HEK293 (cell line): ENCODE results near the gene TRMU.

ENCODE experiments used
- CTCF ChIA-PET: fragments of 350-600 bp; formaldehyde crosslinking; extraction: SDS; loops from one replicate; lab custom pipeline; 2021; ENCODE audit warnings: antibody characterized with exemption; lab: Yijun Ruan, JAX
- POLR2A ChIA-PET: fragments of 300-600 bp; formaldehyde crosslinking; extraction: SDS; loops from one replicate; lab custom pipeline; 2020; ENCODE audit warnings: antibody characterized with exemption, inconsistent platforms; lab: Yijun Ruan, JAX
- H3K27ac ChIP-seq: fragments of 200-500 bp; sonication (Bioruptor generic); 2 replicates; pipeline ENCODE4 v1.5.1; 2014; ENCODE audit warnings: low read depth, low read length, control low read depth, inconsistent platforms; ENCODE audit errors: extremely low read depth
- H3K36me3 ChIP-seq, 2 experiments: fragments of 200-500 bp in 1 of 2; sonication (Bioruptor generic) in 1 of 2; 1 replicate in 1 of 2; 2 replicates in 1 of 2; pipeline ENCODE4 v1.5.1; 2014 to 2017; ENCODE audit warnings: inconsistent platforms in 2 of 2, low read length in 2 of 2; ENCODE audit not compliant: control insufficient read depth in 2 of 2, insufficient read depth in 1 of 2
- H3K4me1 ChIP-seq: fragments of 200-500 bp; sonication (Bioruptor generic); 2 replicates; pipeline ENCODE4 v1.5.1; 2014; ENCODE audit warnings: mild to moderate bottlenecking, low read length, inconsistent platforms; ENCODE audit not compliant: control insufficient read depth, insufficient read depth
- H3K4me3 ChIP-seq: 2 replicates; pipeline ENCODE4 v1.5.1; 2011; ENCODE audit warnings: low read depth, mild to moderate bottlenecking, control low read depth, low read length, moderate library complexity
- H3K9me3 ChIP-seq: fragments of 200-500 bp; sonication (Bioruptor generic); 2 replicates; pipeline ENCODE4 v1.5.1; 2014; ENCODE audit warnings: low read depth, low read length, inconsistent platforms; ENCODE audit not compliant: control insufficient read depth, insufficient read depth
- GFI1B ChIP-seq: fragments of 450-650 bp; formaldehyde crosslinking; IDR thresholded peaks from 2 replicates; pipeline ENCODE4 v1.5.1; 2016; ENCODE audit warnings: missing biosample characterization, missing genetic modification characterization
- HOXC10 ChIP-seq: sonication (generic); formaldehyde crosslinking; IDR thresholded peaks from 2 replicates; pipeline ENCODE4 v1.8.1; 2023; ENCODE audit warnings: mild to moderate bottlenecking, missing genetic modification reagents
- KLF10 ChIP-seq: fragments of 450-650 bp; IDR thresholded peaks from 2 replicates; pipeline ENCODE4 v1.5.1; 2018; ENCODE audit warnings: missing biosample characterization, mild to moderate bottlenecking, missing genetic modification characterization
- KLF16 ChIP-seq: fragments of 450-650 bp; formaldehyde crosslinking; IDR thresholded peaks from 2 replicates; pipeline ENCODE4 v1.5.1; 2017; ENCODE audit warnings: missing biosample characterization, missing genetic modification characterization
- MYNN ChIP-seq: fragments of 450-650 bp; formaldehyde crosslinking; IDR thresholded peaks from 2 replicates; pipeline ENCODE4 v1.5.1; 2016; ENCODE audit warnings: missing biosample characterization, missing genetic modification characterization, borderline replicate concordance
- PRDM2 ChIP-seq: fragments of 450-650 bp; formaldehyde crosslinking; IDR thresholded peaks from 2 replicates; pipeline ENCODE4 v1.5.1; 2016; ENCODE audit warnings: missing biosample characterization, missing genetic modification characterization, borderline replicate concordance
- REPIN1 ChIP-seq: fragments of 450-650 bp; formaldehyde crosslinking; IDR thresholded peaks from 2 replicates; pipeline ENCODE4 v1.5.1; 2017; ENCODE audit warnings: missing biosample characterization, missing genetic modification characterization, low read depth
- SALL2 ChIP-seq: fragments of 450-650 bp; formaldehyde crosslinking; IDR thresholded peaks from 2 replicates; pipeline ENCODE4 v1.5.0; 2017; ENCODE audit warnings: missing biosample characterization, mild to moderate bottlenecking, missing genetic modification characterization, borderline replicate concordance
- SP3 ChIP-seq: fragments of 450-650 bp; formaldehyde crosslinking; IDR thresholded peaks from 2 replicates; pipeline ENCODE4 v1.5.1; 2016; ENCODE audit warnings: missing biosample characterization, missing genetic modification characterization
- TSHZ1 ChIP-seq: fragments of 450-650 bp; formaldehyde crosslinking; IDR thresholded peaks from 2 replicates; pipeline ENCODE4 v1.5.1; 2016; ENCODE audit warnings: missing biosample characterization, missing genetic modification characterization, borderline replicate concordance
- ZNF114 ChIP-seq: fragments of 450-650 bp; formaldehyde crosslinking; IDR thresholded peaks from 2 replicates; pipeline ENCODE4 v1.5.0; 2017; ENCODE audit warnings: missing biosample characterization, missing genetic modification characterization
- ZNF16 ChIP-seq: fragments of 450-650 bp; formaldehyde crosslinking; IDR thresholded peaks from 2 replicates; pipeline ENCODE4 v1.5.1; 2016; ENCODE audit warnings: low read depth, missing biosample characterization, missing genetic modification characterization
- ZNF175 ChIP-seq: fragments of 450-650 bp; formaldehyde crosslinking; IDR thresholded peaks from 2 replicates; pipeline ENCODE4 v1.5.1; 2016; ENCODE audit warnings: missing biosample characterization, missing genetic modification characterization
- ZNF2 ChIP-seq: fragments of 450-650 bp; formaldehyde crosslinking; IDR thresholded peaks from 2 replicates; pipeline ENCODE4 v1.5.1; 2016; ENCODE audit warnings: missing biosample characterization, missing genetic modification characterization
- ZNF214 ChIP-seq: fragments of 450-650 bp; formaldehyde crosslinking; IDR thresholded peaks from 2 replicates; pipeline ENCODE4 v1.5.1; 2017; ENCODE audit warnings: missing biosample characterization, mild to moderate bottlenecking, missing genetic modification characterization, borderline replicate concordance
- ZNF221 ChIP-seq: fragments of 450-650 bp; formaldehyde crosslinking; IDR thresholded peaks from 2 replicates; pipeline ENCODE4 v1.5.1; 2017; ENCODE audit warnings: missing biosample characterization, missing genetic modification characterization, borderline replicate concordance
- ZNF311 ChIP-seq: fragments of 450-650 bp; formaldehyde crosslinking; IDR thresholded peaks from 2 replicates; pipeline ENCODE4 v1.5.1; 2017; ENCODE audit warnings: missing biosample characterization, missing genetic modification characterization, borderline replicate concordance
- ZNF341 ChIP-seq: fragments of 450-650 bp; formaldehyde crosslinking; IDR thresholded peaks from 2 replicates; pipeline ENCODE4; 2016; ENCODE audit warnings: low read depth, missing biosample characterization, missing genetic modification characterization
- ZNF350 ChIP-seq: fragments of 450-650 bp; formaldehyde crosslinking; IDR thresholded peaks from 2 replicates; pipeline ENCODE4 v1.5.0; 2017; ENCODE audit warnings: missing biosample characterization, mild to moderate bottlenecking, missing genetic modification characterization
- ZNF404 ChIP-seq: fragments of 450-650 bp; formaldehyde crosslinking; IDR thresholded peaks from 2 replicates; pipeline ENCODE4 v1.5.1; 2017; ENCODE audit warnings: missing biosample characterization, missing genetic modification characterization
- ZNF521 ChIP-seq: fragments of 450-650 bp; formaldehyde crosslinking; IDR thresholded peaks from 2 replicates; pipeline ENCODE4 v1.5.1; 2017; ENCODE audit warnings: missing biosample characterization, mild to moderate bottlenecking, missing genetic modification characterization
- ZNF549 ChIP-seq: fragments of 450-650 bp; IDR thresholded peaks from 2 replicates; pipeline ENCODE4 v1.5.1; 2018; ENCODE audit warnings: missing biosample characterization, missing genetic modification characterization, mild to moderate bottlenecking, inconsistent platforms, moderate library complexity
- ZNF571 ChIP-seq: fragments of 450-650 bp; formaldehyde crosslinking; IDR thresholded peaks from 2 replicates; pipeline ENCODE4 v1.5.0; 2017; ENCODE audit warnings: missing biosample characterization, missing genetic modification characterization
- ZNF626 ChIP-seq: fragments of 450-650 bp; sonication (Bioruptor Pico); formaldehyde crosslinking; IDR thresholded peaks from 2 replicates; pipeline ENCODE4 v1.5.1; 2018; ENCODE audit warnings: missing biosample characterization, missing genetic modification characterization, inconsistent platforms
- ZNF639 ChIP-seq: fragments of 450-650 bp; formaldehyde crosslinking; IDR thresholded peaks from 2 replicates; pipeline ENCODE4 v1.5.1; 2016; ENCODE audit warnings: missing biosample characterization, missing genetic modification characterization
- ZNF658 ChIP-seq: fragments of 450-650 bp; formaldehyde crosslinking; IDR thresholded peaks from 2 replicates; pipeline ENCODE4; 2016; ENCODE audit warnings: missing biosample characterization, missing genetic modification characterization
- ZNF76 ChIP-seq: fragments of 450-650 bp; formaldehyde crosslinking; IDR thresholded peaks from 2 replicates; pipeline ENCODE4; 2016; ENCODE audit warnings: low read depth, missing biosample characterization, missing genetic modification characterization, borderline replicate concordance
- ZNF776 ChIP-seq: fragments of 450-650 bp; formaldehyde crosslinking; IDR thresholded peaks from 2 replicates; pipeline ENCODE4 v1.5.0; 2017; ENCODE audit warnings: missing biosample characterization, missing genetic modification characterization, borderline replicate concordance
- ZSCAN4 ChIP-seq: fragments of 450-650 bp; formaldehyde crosslinking; IDR thresholded peaks from 2 replicates; pipeline ENCODE4 v1.5.1; 2017; ENCODE audit warnings: missing biosample characterization, missing genetic modification characterization

The TRMU gene

GRCh38 chr22:46303347-46303965 lies 32.1 kb upstream of the TRMU start:
- CTCF ChIA-PET: interaction anchor here (1.5 kb wide), 1 partner anchor 309 kb away, joined by 3 read pairs; no protein-coding TSS in a partner anchor
- no peak overlapping the region for H3K27ac ChIP-seq

GRCh38 chr22:46308283-46308988 lies 27.1 kb upstream of the TRMU start:
- no peaks in the 10 kb centered on the region for H3K9me3 ChIP-seq
- H3K36me3 ChIP-seq: peaks cover 70 to 75% of the 10 kb centered on the region in 2 experiments
- POLR2A ChIA-PET: interaction anchor here (0.9 to 1.2 kb wide), 2 partner anchors 12 to 28 kb away, joined by 3 read pairs; partner anchors contain the start of gene GTSE1
- no peak overlapping the region for H3K4me3 ChIP-seq
- CTCF ChIA-PET: interaction anchor here (0.6 to 2.3 kb wide), 4 partner anchors 186 to 350 kb away, joined by 3 to 11 read pairs (median 4); no protein-coding TSS in a partner anchor
- H3K4me1 ChIP-seq: no peaks in the 10 kb centered on the region
- H3K27ac ChIP-seq: no peak overlapping the region
- TF ChIP-seq ZNF658 (no peak), GFI1B (tag by site-specific recombination) (no peak), PRDM2 (tag by site-specific recombination) (no peak), ZNF76 (tag by site-specific recombination) (no peak), ZNF16 (tag by site-specific recombination) (no peak), ZNF214 (no peak), TSHZ1 (tag by site-specific recombination) (no peak), ZNF311 (tag by site-specific recombination) (no peak), ZNF571 (tag by site-specific recombination) (no peak)

More at GRCh38 chr22:46303347-46303965, 32.1 kb upstream of the TRMU start:
- Histone ChIP-seq H3K4me3 (no peak overlapping the region), H3K4me1 (no peaks in the 10 kb centered on the region), H3K36me3 (peaks cover 62 to 82% of the 10 kb centered on the region in 2 experiments), H3K9me3 (no peaks in the 10 kb centered on the region)
- POLR2A ChIA-PET: interaction anchor here (0.6 to 1.4 kb wide), 2 partner anchors 13 to 35 kb away, joined by 3 read pairs; partner anchors contain the start of gene TTC38
- no peak for TF ChIP-seq HOXC10 (CRISPR knock-in tag)
- TF ChIP-seq KLF10: no peak
- no peak for TF ChIP-seq MYNN (tag by site-specific recombination)
- no peak for TF ChIP-seq ZNF114 (tag by site-specific recombination)
- no peak for TF ChIP-seq ZNF776
- no peak for TF ChIP-seq ZNF175 (tag by site-specific recombination)
- TF ChIP-seq REPIN1 (tag by site-specific recombination): no peak
- no peak for TF ChIP-seq ZNF350
- TF ChIP-seq ZNF626 (tag by site-specific recombination): no peak
- no peak for TF ChIP-seq SALL2 (tag by site-specific recombination)
- no peak for TF ChIP-seq KLF16 (tag by site-specific recombination)
- no peak for TF ChIP-seq ZNF2 (tag by site-specific recombination)
- no peak for TF ChIP-seq ZNF404 (tag by site-specific recombination)
- no peak for TF ChIP-seq ZNF549 (tag by site-specific recombination)
- TF ChIP-seq ZNF341 (tag by site-specific recombination): no peak
- no peak for TF ChIP-seq SP3
- no peak for TF ChIP-seq ZNF221
- TF ChIP-seq ZNF639: no peak
- no peak for TF ChIP-seq ZSCAN4
- TF ChIP-seq ZNF521: no peak
- TF ChIP-seq, all 188 proteins: peak for 0
